Measurements from ENCODE around the gene PRKCA.

PRKCA gene

GRCh38 chr17:66445229-66445628 lies 142.8 kb downstream of the PRKCA start:
- DNase-seq (ENCODE audit: low read depth), result no peak
- no peak overlapping the region for H3K4me3 ChIP-seq (replicated peaks; ENCODE audit: low read depth, low read length)
- TF ChIP-seq CTCF (IDR thresholded peaks at IDR 0.05; ENCODE audit: low read length, missing control alignments), result no peak

- H3K4me3 ChIP-seq (replicated peaks; ENCODE audit: low read depth, low read length), result no peak overlapping the region
- TF ChIP-seq CTCF (IDR thresholded peaks at IDR 0.05; ENCODE audit: low read length, missing control alignments), result no peak
- no peak for DNase-seq (ENCODE audit: low read depth)
These were observed 144.0 kb downstream of the PRKCA start for GRCh38 chr17:66446419-66446818.

- no peak overlapping the region for H3K4me3 ChIP-seq (replicated peaks; ENCODE audit: low read depth, low read length)
- no peak for TF ChIP-seq CTCF (IDR thresholded peaks at IDR 0.05; ENCODE audit: low read length, missing control alignments)
- no peak for DNase-seq (ENCODE audit: low read depth)
These were observed 144.7 kb downstream of the PRKCA start for GRCh38 chr17:66447159-66447558.

- DNase-seq (ENCODE audit: low read depth), result no peak
- H3K4me3 ChIP-seq (replicated peaks; ENCODE audit: low read depth, low read length), result no peak overlapping the region
- TF ChIP-seq CTCF (IDR thresholded peaks at IDR 0.05; ENCODE audit: low read length, missing control alignments), result no peak
These were observed 145.7 kb downstream of the PRKCA start for GRCh38 chr17:66448026-66448639.

- TF ChIP-seq CTCF (IDR thresholded peaks at IDR 0.05; ENCODE audit: low read length, missing control alignments), result no peak
- H3K4me3 ChIP-seq (replicated peaks; ENCODE audit: low read depth, low read length), result no peak overlapping the region
- no peak for DNase-seq (ENCODE audit: low read depth)
These were observed 147.1 kb downstream of the PRKCA start for GRCh38 chr17:66449418-66449977.

- no peak overlapping the region for H3K4me3 ChIP-seq (replicated peaks; ENCODE audit: low read depth, low read length)
- no peak for TF ChIP-seq CTCF (IDR thresholded peaks at IDR 0.05; ENCODE audit: low read length, missing control alignments)
- no peak for DNase-seq (ENCODE audit: low read depth)
These were observed 147.8 kb downstream of the PRKCA start for GRCh38 chr17:66450008-66450851.
